ENCODE data around the gene TBC1D9B.

GRCh38 chr5:179820483-179821297, 87.0 kb downstream of the TBC1D9B start, which contains the start of gene SQSTM1:
- TF ChIP-seq CTCF (IDR thresholded peaks at IDR 0.05 in 4 of 5, conservative IDR thresholded peaks at IDR 0.05 in 1 of 5) (peak in 2 of 5 experiments; percentile 31 to 51), POLR2A (IDR thresholded peaks at IDR 0.05) (peak; percentile 99)

Data from gastrocnemius medialis (tissue), 4 donors.